ENCODE results near the gene CAB39L. TPM values are rescaled to one million over a fixed set of nuclear protein-coding genes. Genes with fewer than 3 reads are reported as not detected.

The CAB39L gene
- total RNA-seq, 2 experiments from 2014 or later, result 3.8 to 4.5 TPM

GRCh38 chr13:49311816-49312215, 132.0 kb downstream of the CAB39L start:
- H3K4me3 Mint-ChIP-seq, result no peak overlapping the region
- CTCF ChIA-PET, result interaction anchor here (0.7 to 1.6 kb wide), 3 partner anchors 11 to 295 kb away, joined by 3 to 4 read pairs (median 3); no protein-coding TSS in a partner anchor

GRCh38 chr13:49310251-49310650, 133.6 kb downstream of the CAB39L start:
- Mint-ChIP-seq H3K36me3 (ENCODE audit: low read depth) (no peaks in the 10 kb centered on the region), H3K4me1 (ENCODE audit: low read depth) (no peaks in the 10 kb centered on the region)
- CTCF ChIA-PET, result interaction anchor here (0.7 kb wide), 1 partner anchor 305 kb away, joined by 3 read pairs; no protein-coding TSS in a partner anchor

More at GRCh38 chr13:49311816-49312215, 132.0 kb downstream of the CAB39L start:
- no peaks in the 10 kb centered on the region for H3K9me3 Mint-ChIP-seq
- no peak for DNase-seq
- no peaks in the 10 kb centered on the region for H3K4me1 Mint-ChIP-seq (ENCODE audit: low read depth)
- H3K27ac Mint-ChIP-seq, result no peak overlapping the region
- intact Hi-C loops (cut with micrococcal nuclease), result no loop called here
- H3K27me3 Mint-ChIP-seq (ENCODE audit: low read depth), result no peaks in the 10 kb centered on the region
- H3K36me3 Mint-ChIP-seq (ENCODE audit: low read depth), result no peaks in the 10 kb centered on the region

GRCh38 chr13:49308921-49309408, 134.9 kb downstream of the CAB39L start:
- intact Hi-C loops (cut with micrococcal nuclease), result no loop called here
- DNase-seq, result no peak
- Mint-ChIP-seq H3K9me3 (no peaks in the 10 kb centered on the region), H3K27ac (no peak overlapping the region), H3K4me1 (ENCODE audit: low read depth) (no peaks in the 10 kb centered on the region), H3K27me3 (ENCODE audit: low read depth) (no peaks in the 10 kb centered on the region), H3K4me3 (no peak overlapping the region), H3K36me3 (ENCODE audit: low read depth) (no peaks in the 10 kb centered on the region)
- CTCF ChIA-PET, result interaction anchor here (0.7 kb wide), 1 partner anchor 12 kb away, joined by 3 read pairs; no protein-coding TSS in a partner anchor

More at GRCh38 chr13:49310251-49310650, 133.6 kb downstream of the CAB39L start:
- Mint-ChIP-seq H3K4me3 (no peak overlapping the region), H3K9me3 (no peaks in the 10 kb centered on the region), H3K27me3 (ENCODE audit: low read depth) (no peaks in the 10 kb centered on the region), H3K27ac (no peak overlapping the region)
- intact Hi-C loops (cut with micrococcal nuclease), result no loop called here
- no peak for DNase-seq

- Mint-ChIP-seq H3K9me3 (no peaks in the 10 kb centered on the region), H3K27ac (no peak overlapping the region), H3K27me3 (ENCODE audit: low read depth) (no peaks in the 10 kb centered on the region), H3K4me1 (ENCODE audit: low read depth) (no peaks in the 10 kb centered on the region), H3K36me3 (ENCODE audit: low read depth) (no peaks in the 10 kb centered on the region), H3K4me3 (no peak overlapping the region)
- CTCF ChIA-PET, result interaction anchor here (0.7 to 2.2 kb wide), 2 partner anchors 13 to 298 kb away, joined by 3 to 6 read pairs; no protein-coding TSS in a partner anchor
- intact Hi-C loops (cut with micrococcal nuclease), result no loop called here
- no peak for DNase-seq
These were observed 135.6 kb downstream of the CAB39L start for GRCh38 chr13:49308097-49308875.

- H3K36me3 Mint-ChIP-seq (ENCODE audit: low read depth), result no peaks in the 10 kb centered on the region
- no peaks in the 10 kb centered on the region for H3K4me1 Mint-ChIP-seq (ENCODE audit: low read depth)
- intact Hi-C loops (cut with micrococcal nuclease), result no loop called here
- CTCF ChIA-PET, result interaction anchor here (2.2 kb wide), 1 partner anchor 299 kb away, joined by 6 read pairs; no protein-coding TSS in a partner anchor
- H3K9me3 Mint-ChIP-seq, result no peaks in the 10 kb centered on the region
- H3K27ac Mint-ChIP-seq, result no peak overlapping the region
- no peak for DNase-seq
- no peak overlapping the region for H3K4me3 Mint-ChIP-seq
- H3K27me3 Mint-ChIP-seq (ENCODE audit: low read depth), result no peaks in the 10 kb centered on the region
These were observed 136.5 kb downstream of the CAB39L start for GRCh38 chr13:49307365-49307764.

GRCh38 chr13:49305792-49306425, 138.0 kb downstream of the CAB39L start:
- H3K27me3 Mint-ChIP-seq (ENCODE audit: low read depth), result no peaks in the 10 kb centered on the region
- H3K27ac Mint-ChIP-seq, result no peak overlapping the region
- no peaks in the 10 kb centered on the region for H3K36me3 Mint-ChIP-seq (ENCODE audit: low read depth)
- H3K9me3 Mint-ChIP-seq, result no peaks in the 10 kb centered on the region
- intact Hi-C loops (cut with micrococcal nuclease), result no loop called here
- DNase-seq, result no peak
- H3K4me3 Mint-ChIP-seq, result no peak overlapping the region
- peaks cover 11% of the 10 kb centered on the region for H3K4me1 Mint-ChIP-seq (ENCODE audit: low read depth)
- CTCF ChIA-PET, result interaction anchor here (0.7 to 2.2 kb wide), 2 partner anchors 86 to 301 kb away, joined by 3 to 6 read pairs; no protein-coding TSS in a partner anchor

- DNase-seq, result no peak
- Mint-ChIP-seq H3K4me1 (ENCODE audit: low read depth) (peaks cover 11% of the 10 kb centered on the region), H3K4me3 (no peak overlapping the region), H3K9me3 (no peaks in the 10 kb centered on the region), H3K36me3 (ENCODE audit: low read depth) (no peaks in the 10 kb centered on the region), H3K27ac (no peak overlapping the region), H3K27me3 (ENCODE audit: low read depth) (no peaks in the 10 kb centered on the region)
- CTCF ChIA-PET, result interaction anchor here (0.7 kb wide), 1 partner anchor 87 kb away, joined by 3 read pairs; no protein-coding TSS in a partner anchor
- intact Hi-C loops (cut with micrococcal nuclease), result loop anchor here (5.0 kb wide), 2 partner anchors 117 to 237 kb away; no protein-coding TSS in a partner anchor
These were observed 138.8 kb downstream of the CAB39L start for GRCh38 chr13:49304763-49305700.

- H3K36me3 Mint-ChIP-seq (ENCODE audit: low read depth), result no peaks in the 10 kb centered on the region
- H3K27ac Mint-ChIP-seq, result no peak overlapping the region
- intact Hi-C loops (cut with micrococcal nuclease), result loop anchor here (5.0 kb wide), 2 partner anchors 118 to 238 kb away; no protein-coding TSS in a partner anchor
- H3K4me3 Mint-ChIP-seq, result no peak overlapping the region
- H3K4me1 Mint-ChIP-seq (ENCODE audit: low read depth), result peaks cover 11% of the 10 kb centered on the region
- CTCF ChIA-PET, result no interaction called here
- no peak for DNase-seq
- no peaks in the 10 kb centered on the region for H3K9me3 Mint-ChIP-seq
- no peaks in the 10 kb centered on the region for H3K27me3 Mint-ChIP-seq (ENCODE audit: low read depth)
These were observed 139.5 kb downstream of the CAB39L start for GRCh38 chr13:49304356-49304755.

GRCh38 chr13:49303533-49304252, 140.2 kb downstream of the CAB39L start:
- no peak for DNase-seq
- Mint-ChIP-seq H3K36me3 (ENCODE audit: low read depth) (no peaks in the 10 kb centered on the region), H3K4me1 (ENCODE audit: low read depth) (peaks cover 11% of the 10 kb centered on the region), H3K4me3 (no peak overlapping the region), H3K27ac (no peak overlapping the region), H3K9me3 (no peaks in the 10 kb centered on the region), H3K27me3 (ENCODE audit: low read depth) (no peaks in the 10 kb centered on the region)
- intact Hi-C loops (cut with micrococcal nuclease), result loop anchor here (5.0 kb wide), 2 partner anchors 119 to 239 kb away; no protein-coding TSS in a partner anchor
- CTCF ChIA-PET, result interaction anchor here (0.6 kb wide), 1 partner anchor 104 kb away, joined by 4 read pairs; no protein-coding TSS in a partner anchor

GRCh38 chr13:49302817-49303216, 141.0 kb downstream of the CAB39L start:
- H3K4me1 Mint-ChIP-seq (ENCODE audit: low read depth), result peaks cover 11% of the 10 kb centered on the region
- H3K36me3 Mint-ChIP-seq (ENCODE audit: low read depth), result no peaks in the 10 kb centered on the region
- no peak overlapping the region for H3K27ac Mint-ChIP-seq
- H3K4me3 Mint-ChIP-seq, result no peak overlapping the region
- no peaks in the 10 kb centered on the region for H3K9me3 Mint-ChIP-seq
- intact Hi-C loops (cut with micrococcal nuclease), result loop anchor here (5.0 kb wide), 2 partner anchors 119 to 239 kb away; no protein-coding TSS in a partner anchor
- CTCF ChIA-PET, result interaction anchor here (0.6 to 4.0 kb wide), 3 partner anchors 103 to 304 kb away, joined by 4 to 31 read pairs (median 8); no protein-coding TSS in a partner anchor
- no peak for DNase-seq
- no peaks in the 10 kb centered on the region for H3K27me3 Mint-ChIP-seq (ENCODE audit: low read depth)

- intact Hi-C loops (cut with micrococcal nuclease), result loop anchor here (5.0 kb wide), 2 partner anchors 120 to 240 kb away; no protein-coding TSS in a partner anchor
- Mint-ChIP-seq H3K27me3 (ENCODE audit: low read depth) (no peaks in the 10 kb centered on the region), H3K27ac (no peak overlapping the region), H3K9me3 (no peaks in the 10 kb centered on the region), H3K4me3 (no peak overlapping the region), H3K36me3 (ENCODE audit: low read depth) (no peaks in the 10 kb centered on the region), H3K4me1 (ENCODE audit: low read depth) (peaks cover 11% of the 10 kb centered on the region)
- CTCF ChIA-PET, result interaction anchor here (0.7 to 4.0 kb wide), 4 partner anchors 12 to 839 kb away, joined by 4 to 31 read pairs (median 6); no protein-coding TSS in a partner anchor
- DNase-seq, result no peak
These were observed 141.6 kb downstream of the CAB39L start for GRCh38 chr13:49302222-49302621.

All from activated naive CD4-positive, alpha-beta T cell treated with anti-CD3 and anti-CD28 coated beads for 36 hours (primary cell).